Stimulated activated CD8-positive, alpha-beta memory T cell treated with anti-CD3 and anti-CD28 coated beads, Interleukin-15, amount 100 ng/mL, for 24 hours (primary cell): ENCODE measurements around the gene PIP5K1B.

Source experiments
- DNase-seq: peaks from one replicate; pipeline ENCODE4 v3.0.0-alpha.2; 2020; ENCODE audit warnings: low read depth

The PIP5K1B gene

DNA sequence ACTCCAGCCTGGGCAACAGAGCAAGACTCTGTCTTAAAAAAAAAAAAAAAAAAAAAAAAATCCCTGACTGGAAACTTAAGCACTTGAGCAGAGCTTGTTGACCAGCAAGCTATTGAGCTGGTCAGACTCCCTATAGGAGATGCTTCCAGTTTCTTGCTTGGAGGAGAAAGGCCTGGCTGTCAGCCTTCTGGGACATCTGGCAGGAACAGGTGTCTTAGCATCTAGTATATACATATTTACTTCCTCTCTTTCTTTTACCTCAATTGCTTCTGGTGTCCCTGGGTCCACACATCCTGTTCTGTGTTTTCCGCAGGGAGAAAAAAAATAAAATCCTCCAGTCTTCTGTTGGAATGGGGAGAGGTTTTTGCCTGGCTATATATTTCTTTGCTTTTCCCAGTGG lies 248.7 kb downstream of the PIP5K1B start:
- DNase-seq, result no peak

DNA sequence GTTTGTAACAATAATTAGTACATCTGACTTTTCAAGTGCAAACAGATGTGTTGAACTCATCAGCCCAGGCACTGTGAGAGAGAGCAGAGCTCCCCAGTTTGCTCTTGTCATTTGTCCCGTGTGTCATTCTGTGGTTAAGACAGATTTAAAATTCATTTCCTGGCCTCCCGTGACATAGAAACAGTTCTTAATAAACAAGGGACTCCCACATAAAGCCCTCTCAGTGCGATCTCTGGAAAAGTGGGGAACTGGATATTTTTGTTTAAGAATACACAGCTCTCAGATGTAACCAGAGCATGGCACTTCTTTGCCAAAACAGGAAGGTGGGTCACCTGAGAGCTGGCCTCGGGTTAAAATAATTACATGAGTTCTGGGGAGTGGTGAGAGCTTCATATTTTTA lies 250.3 kb downstream of the PIP5K1B start:
- no peak for DNase-seq

DNA sequence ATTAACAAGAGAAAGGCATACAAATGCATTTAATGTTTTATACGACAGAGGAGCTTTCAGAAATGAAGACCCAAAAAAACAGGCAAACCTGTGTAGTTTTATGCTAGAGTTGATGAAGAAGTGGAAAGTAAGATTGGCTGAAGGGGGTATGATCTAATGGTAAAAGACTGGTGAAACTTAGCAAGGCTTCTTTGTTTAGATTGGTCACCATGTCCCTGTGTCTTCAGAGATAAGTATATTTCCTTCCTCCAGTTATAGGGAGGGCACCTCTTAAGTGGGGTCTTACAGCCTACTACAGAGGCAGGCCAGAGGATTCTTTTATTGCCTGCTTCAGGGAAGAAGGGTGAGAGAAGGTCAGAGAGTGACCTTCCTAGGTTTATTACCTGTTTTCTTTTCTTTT lies 252.4 kb downstream of the PIP5K1B start:
- no peak for DNase-seq

DNA sequence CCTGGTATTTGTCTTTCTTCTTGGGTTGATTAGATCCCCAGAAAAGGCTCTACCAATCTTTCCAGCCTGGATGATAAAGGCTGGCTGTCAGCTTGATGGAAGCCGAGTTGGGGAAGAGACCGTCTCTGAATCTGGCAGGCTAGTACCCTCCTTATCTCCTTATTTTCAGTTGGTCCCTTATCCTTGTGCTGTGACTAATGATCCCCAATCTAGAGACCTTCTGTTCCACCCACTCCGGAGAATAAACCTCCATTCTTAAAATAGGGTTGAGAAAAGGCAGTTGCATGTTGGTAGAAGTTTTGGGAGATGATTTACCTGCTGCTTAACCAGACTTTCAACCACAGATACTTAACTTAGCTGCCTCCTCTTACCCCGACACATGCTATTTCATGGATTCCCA lies 256.5 kb downstream of the PIP5K1B start:
- no peak for DNase-seq

DNA sequence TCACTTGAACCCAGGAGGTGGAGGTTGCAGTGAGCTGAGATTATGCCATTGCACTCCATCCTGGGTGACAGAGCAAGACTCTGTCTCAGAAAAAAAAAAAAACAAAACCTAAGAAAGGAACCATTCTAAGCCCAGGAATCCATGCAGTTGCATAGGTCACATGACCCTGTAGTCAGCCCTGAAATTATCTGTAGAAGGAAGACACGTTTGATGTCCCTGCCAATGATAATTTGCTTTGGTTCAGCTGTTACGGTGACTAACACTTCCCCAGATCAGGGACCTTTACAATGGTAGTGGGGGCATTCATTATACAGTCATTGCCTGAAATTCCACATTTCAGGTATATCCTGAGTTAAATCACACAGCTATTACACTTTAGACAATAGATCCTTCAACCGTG lies 258.4 kb downstream of the PIP5K1B start:
- DNase-seq, result no peak

DNA sequence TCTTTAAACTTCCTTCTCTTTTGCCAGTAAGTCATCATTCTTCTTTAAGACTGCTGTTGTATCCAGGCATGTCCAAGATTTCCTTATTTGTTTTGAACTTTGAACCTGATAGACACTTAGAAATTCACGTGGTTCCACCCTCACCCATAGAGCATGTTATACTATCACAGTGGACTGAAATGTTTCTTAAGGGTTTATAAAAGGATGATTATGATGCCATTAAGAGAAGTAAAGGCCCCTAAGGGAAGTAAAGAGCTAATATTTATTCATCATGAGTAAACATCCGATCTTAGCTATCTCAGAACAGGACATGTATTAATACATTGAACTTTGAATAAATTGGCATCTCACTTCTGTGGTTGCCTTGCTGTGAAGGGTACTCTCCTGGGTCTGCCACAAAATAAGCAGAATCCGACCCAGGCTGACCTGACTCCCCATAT lies 259.1 kb downstream of the PIP5K1B start:
- no peak for DNase-seq

DNA sequence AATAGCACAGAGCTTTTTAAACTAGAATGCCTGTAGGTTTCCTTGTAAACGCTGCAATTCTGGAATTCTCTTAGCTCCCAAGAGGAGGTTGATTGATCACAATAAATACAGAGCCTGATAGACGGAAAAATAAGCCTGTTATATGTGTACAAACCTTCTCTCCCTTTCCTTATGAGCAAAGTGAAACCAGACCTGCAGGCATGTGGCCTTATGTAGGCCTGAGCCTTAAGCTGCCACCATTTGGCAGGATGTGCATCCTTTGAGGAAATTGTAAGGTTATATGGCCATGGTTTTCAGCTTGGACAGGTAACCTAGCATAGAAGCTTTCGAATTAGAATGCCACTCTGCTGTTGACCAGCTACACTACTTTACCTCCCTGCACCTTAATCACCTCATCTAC lies 259.7 kb downstream of the PIP5K1B start:
- DNase-seq, result no peak

DNA sequence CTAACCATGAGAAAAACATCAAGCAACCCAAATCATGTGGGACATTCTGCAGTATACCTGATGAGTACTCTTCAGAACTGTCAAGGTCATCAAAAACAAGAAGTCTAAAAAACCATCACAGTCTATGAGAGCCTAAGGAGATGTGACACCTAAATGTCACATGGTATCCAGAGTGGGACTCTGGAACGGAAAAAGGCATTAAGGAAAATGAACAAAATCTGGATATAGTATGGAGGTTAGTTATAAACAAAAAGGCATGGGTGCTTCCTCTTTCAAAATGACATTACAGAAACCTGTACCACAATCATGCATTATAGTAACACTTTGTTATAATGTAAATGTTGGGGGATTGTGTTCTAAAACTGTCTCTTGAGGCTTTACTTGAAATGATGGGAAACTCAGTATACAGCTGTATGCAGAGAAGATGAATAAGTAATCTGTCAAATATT lies 261.5 kb downstream of the PIP5K1B start:
- no peak for DNase-seq

DNA sequence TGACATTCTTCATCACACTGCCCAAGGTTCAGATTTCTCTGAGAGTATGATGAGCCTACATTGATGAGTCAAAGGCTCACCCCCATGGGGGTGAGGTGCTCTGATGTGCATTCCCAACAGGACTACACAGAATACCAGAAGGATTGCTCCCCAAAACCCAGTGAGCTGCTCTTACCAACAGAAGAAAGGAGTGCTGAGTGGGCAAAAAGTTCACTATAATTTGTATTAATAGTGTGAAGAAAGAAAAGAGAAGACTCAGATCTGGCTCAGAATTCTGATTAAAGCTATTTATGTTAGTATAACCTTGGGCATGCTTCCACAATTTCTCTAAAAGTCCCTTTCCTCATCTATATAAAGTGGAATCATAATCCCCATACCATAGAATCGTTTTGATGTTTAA lies 262.8 kb downstream of the PIP5K1B start:
- DNase-seq, result no peak

DNA sequence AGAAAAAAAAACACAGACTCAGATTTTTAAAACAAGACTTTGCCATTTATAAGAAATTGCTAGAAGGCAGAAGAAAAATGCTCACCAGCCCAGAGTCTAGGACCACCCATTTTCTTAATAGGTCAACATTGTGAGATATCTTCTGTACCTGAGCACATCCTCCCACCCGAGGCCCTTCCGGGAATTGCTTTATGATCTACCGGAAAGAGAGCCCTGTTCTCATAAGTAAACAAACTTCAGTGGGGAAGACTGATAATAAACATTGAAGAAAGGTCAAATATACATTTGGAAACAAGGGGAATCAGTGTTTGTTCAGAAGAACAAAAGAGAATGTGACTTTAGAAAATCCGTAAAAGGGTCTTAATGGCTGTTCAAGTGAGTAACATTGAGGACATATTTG lies 264.5 kb downstream of the PIP5K1B start:
- DNase-seq, result no peak

DNA sequence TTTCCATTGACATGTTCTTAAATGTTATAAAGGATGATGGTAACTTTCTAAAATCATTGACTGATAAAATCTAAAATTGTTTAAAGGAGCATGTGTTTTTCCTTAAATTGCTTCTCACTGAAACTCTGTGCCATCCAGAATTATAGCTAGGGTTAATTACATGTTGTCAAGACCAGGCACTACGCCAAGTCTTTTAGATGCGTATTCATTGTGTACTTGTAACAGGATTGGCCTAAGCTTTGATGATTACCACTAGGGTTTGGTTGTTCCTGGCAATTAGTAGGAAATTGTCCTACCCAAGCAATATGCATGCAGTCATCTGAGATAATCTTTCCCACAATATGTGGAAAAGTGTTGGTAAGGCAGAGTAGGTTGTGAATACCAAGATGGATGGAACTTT lies 265.1 kb downstream of the PIP5K1B start:
- DNase-seq, result no peak

DNA sequence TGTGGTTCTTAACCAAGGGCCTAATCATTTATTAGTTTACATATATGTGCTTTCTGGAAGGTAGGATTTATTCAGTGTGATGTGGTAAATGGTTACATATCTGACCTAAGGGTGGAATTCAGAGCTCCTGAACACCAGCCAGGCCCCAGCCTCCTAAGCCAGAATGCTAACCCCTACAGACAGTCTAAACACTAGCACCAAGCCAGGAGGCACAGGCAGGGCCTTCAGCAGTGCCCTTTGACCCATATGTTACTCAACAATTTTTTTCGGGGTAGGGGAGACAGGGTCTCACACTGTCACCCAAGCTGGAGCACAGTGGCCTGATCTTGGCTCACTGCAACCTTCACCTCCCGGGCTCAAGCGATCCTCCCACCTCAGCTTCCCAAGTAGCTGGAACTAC lies 268.6 kb downstream of the PIP5K1B start:
- no peak for DNase-seq

DNA sequence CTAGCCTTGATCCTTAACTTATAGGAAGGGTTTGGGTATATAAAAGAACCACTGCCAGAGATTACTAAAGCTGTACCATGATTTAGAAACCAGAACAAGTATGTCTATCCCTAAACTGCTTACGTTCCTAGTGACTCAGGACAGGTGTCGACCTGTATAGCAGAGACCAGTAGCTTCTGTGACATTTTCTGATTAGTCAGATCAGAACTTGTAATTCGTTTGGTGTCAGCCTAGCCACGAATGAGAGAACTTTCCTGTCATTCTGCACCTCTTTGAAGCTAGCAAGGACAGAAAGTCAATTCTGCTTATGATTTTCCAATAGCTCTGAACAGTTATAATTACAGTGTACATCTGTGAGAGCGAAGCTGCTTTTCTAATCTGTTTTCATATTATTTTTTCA lies 269.4 kb downstream of the PIP5K1B start:
- no peak for DNase-seq

DNA sequence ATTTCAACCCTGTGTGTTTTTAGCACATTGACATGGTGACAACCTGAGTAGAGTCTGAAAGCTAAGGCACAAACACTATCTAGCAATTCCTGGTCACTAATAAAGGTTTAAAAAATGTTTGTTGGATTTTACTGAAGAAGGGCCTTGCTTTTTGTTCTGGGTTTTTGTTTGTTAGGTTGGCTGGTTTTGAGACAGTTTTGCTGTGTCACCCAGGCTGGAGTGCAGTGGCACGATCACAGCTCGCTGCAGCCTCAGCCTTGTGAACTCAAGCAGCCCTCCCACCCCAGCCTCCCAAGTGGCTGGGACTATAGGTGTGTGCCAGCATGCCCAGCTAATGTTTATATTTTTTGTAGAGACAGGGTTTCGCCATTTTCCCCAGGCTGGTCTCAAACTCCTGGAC lies 269.9 kb downstream of the PIP5K1B start:
- DNase-seq, result no peak

DNA sequence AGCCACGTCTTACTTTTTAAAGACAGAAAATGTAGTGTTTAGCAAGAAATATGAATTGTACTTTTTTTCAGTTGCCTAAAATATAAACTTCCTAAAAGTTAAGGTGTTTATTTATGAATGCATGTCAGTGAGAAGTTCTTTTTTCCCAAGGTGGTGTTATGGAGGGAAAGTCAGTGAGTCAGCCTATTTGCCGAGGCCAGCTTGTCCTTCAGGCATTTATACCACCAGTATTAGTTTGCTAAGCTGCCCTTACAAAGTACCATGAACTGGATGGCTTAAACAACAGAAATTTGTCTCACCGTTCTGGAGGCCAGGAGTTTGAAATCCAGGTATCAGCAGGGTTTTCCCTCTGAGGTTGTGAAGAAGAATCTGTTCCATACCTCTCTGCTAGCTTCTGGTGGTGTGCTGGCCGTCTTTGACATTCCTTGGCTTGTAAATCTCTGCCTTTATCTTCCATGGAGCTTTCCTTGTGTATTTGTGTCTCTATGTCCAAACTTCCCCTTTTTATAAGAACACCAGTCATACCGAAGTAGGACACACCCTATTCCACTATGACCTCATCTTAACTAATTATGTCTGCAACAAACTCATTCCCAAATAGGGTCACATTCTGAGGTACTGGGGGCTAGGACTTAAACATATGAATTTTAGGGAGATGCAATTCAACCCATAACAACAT lies 270.5 kb downstream of the PIP5K1B start:
- no peak for DNase-seq

DNA sequence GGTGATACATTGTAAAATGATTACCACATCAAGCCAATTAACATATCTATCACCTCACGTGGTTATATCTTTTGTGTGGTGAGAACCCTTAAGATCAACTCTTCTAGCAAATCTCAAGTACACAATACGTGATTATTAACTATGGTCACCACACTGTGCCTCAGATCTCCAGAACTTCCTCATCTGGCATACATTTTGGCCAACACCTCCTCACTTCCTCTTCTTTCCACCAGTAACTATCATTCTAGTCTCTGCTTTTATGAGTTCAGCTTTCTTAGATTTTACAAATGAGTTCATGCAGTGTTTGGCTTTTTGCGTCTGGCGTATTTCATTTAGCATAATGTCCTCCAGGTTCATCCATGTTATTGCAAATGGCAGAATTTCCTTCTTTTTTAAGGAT lies 273.0 kb downstream of the PIP5K1B start:
- DNase-seq, result no peak

DNA sequence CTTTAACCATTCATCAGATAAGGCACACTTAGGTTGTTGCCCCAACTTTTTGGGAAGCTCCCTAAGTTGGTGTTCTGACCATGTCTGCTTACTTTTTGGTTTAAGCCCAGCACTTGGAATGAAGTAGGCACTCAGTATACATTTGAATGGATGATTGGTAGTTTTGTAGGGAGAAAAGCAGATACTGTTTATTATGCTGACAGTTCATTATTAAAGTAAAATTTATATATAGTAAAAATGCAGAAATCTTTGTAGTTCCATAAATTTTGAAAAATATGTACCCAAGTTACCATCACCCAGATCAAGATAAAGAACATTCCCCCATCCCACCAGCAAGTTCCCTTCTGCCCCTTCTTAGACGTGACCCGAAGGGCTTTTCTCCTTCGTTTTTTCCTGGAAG lies 273.5 kb downstream of the PIP5K1B start:
- no peak for DNase-seq

DNA sequence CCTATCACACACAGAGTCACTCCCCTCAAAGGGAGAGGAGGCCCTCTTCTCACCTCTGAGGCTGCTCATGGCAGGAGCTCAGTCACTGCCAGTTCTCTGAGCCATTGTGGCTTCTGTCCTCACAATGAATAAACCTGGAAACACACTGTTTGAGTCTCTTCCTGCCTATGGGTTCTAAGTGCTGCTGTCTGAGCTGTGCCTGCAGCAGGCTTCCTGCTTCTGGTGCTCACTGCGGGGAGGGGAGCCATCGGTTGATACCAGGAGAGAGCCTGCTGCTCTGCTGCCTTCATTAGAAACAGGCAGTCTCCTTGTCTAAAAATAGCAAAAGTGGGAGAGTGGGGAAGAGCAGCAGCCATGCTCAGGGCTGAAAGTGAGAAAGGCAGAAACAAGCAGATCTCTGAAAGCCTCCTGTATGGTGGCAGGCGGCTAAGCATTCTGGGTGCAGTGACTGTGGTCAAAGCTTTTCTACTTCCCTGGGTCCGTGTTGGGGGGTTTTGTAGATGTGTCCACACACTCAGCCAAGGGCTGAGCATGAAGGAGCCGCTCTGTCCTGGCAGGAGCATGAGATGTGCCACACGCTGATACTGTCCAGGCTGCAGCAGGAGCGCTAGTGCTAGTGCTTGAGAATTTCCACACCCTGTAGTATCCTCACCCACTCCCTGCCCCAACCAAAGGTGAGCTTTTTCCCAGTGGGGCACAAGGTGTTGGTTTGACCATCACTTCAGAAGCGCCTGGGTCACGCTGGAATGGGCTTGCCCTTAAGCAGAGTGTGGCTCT lies 274.7 kb downstream of the PIP5K1B start:
- no peak for DNase-seq

DNA sequence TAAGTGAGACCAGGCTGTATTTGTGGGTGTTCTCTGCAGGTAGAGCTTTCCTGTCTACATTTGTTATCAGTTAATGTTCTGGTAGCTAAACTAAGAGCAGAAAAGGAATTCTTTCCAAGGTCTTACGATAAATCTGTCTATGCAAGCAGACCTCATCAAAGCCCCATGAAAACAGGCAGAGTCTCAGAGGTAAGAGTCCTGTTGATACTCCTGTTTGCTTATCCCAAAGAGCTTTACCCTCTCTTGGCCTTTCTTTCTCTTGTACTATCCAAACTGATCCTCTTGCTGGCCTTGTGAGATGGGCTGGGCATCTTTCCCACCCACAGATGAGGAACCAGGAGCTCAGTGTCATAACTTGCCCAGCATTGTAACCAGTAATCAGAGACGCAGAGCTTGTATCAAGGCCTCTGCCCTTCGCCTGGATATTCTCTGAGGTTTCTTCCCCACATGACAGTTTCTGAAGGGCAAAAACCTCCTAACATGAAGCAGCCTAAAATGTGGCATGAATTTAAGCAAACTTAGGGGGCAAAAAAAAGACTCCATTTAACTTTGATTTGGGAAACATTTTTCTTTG lies 275.4 kb downstream of the PIP5K1B start:
- no peak for DNase-seq

DNA sequence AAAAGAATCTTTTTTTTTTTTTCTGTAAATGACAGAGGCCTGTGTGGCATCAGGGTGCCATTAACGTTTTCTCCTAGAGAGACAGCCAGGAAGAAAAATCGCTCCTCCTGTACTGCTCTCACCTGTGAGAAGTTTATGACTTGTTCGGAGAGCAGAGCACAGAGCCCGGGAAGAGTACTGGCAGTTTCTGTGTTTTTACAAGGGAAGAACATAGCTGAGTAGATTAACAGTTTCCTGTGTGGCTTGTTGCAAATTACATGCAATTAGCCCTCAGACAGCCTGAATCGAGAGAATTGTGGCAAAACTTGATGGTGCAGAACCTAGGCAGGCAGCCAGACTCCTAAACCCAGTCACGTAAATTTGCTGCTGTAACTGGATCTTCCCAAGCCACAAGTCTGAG lies 276.7 kb downstream of the PIP5K1B start:
- DNase-seq, result no peak

DNA sequence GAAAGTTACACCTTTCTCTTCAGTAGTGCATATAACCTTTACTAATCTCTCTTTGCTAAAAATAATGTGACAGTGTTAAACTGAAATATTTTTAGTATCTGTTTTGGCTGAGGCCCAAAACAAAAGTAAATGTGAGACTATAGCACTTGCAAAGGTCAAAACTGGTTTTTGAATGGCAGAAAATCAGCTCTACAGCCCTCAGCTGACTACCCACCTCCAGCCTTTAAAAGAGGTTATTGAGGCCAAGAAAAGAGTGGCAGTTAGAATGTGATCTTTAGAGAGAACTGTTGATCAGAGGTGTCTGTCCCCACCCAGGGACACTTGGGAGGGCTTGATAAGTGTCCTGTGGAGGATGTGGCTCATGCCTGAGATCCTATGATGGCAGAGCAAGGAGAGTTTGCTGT lies 278.0 kb downstream of the PIP5K1B start:
- DNase-seq, result no peak

DNA sequence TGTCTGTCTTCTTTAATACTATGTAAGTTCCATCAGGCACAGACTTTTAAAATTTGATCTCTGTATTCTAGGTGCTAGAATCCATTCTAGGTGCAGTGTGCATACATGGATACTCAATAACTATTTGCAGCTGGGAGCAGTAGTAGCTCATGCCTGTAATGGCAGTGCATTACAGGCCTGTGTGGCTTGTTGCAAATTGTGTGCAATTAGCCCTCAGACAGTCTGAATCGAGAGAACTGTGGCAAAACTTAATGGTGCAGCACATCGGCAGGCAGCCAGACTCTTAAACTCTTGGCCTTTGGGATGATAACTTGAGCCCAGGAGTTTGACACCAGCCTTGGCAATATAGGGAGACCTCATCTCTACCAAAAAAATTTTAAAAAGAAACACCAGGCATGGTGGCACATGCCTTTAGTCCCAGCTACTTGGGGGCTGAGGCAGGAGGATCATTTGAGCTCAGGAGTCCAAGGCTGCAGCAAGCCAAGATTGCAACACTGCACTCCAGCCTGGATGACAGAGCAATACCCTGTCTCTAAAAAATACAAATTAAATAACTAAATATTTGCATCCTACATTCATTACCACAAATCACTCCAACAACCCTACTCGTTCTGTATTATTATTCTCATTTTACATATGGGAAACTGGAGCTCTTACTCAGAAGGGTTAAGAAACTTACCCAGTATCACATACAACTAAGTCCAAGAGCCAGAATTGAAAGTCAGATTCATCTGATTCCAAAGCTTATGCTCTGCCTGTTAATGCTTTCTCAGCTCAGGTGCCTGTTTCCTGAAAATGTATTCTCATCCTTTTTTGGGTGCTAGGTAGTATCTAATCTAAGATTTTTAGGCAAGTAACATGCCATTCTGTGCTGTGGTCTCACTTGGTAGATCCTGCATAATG lies 278.7 kb downstream of the PIP5K1B start:
- DNase-seq, result no peak
